Stimulated activated CD4-positive, alpha-beta T cell treated with anti-CD3 and anti-CD28 coated beads, Interleukin-1b, Interleukin-23, amount 100 ng/mL, for 4 hours (primary cell): ENCODE data around the gene SLC4A4.

Experiments
- DNase-seq, 2 donors: peaks; one replicate each; pipeline ENCODE4 v3.0.0-alpha.2; 2020; ENCODE audit warnings: low read depth in 2 of 2

SLC4A4 gene

GRCh38 chr4:71537551-71538065, 198.8 kb downstream of the SLC4A4 start:
- no peak for DNase-seq

GRCh38 chr4:71538528-71538927, 199.7 kb downstream of the SLC4A4 start:
- DNase-seq: no peak

- DNase-seq: no peak
These were observed 202.0 kb downstream of the SLC4A4 start for GRCh38 chr4:71540749-71541269.

GRCh38 chr4:71541541-71541940, 202.7 kb downstream of the SLC4A4 start:
- DNase-seq: no peak

- DNase-seq: no peak
These were observed 206.3 kb downstream of the SLC4A4 start for GRCh38 chr4:71545168-71545567.

- no peak for DNase-seq
These were observed 210.8 kb downstream of the SLC4A4 start for GRCh38 chr4:71549516-71550160.

- no peak for DNase-seq
These were observed 211.7 kb downstream of the SLC4A4 start for GRCh38 chr4:71550220-71551165.

- no peak for DNase-seq
These were observed 214.8 kb downstream of the SLC4A4 start for GRCh38 chr4:71553605-71554004.

- no peak for DNase-seq
These were observed 215.2 kb downstream of the SLC4A4 start for GRCh38 chr4:71554025-71554424.

GRCh38 chr4:71558248-71558647, 219.4 kb downstream of the SLC4A4 start:
- DNase-seq: no peak

- DNase-seq: no peak
These were observed 221.2 kb downstream of the SLC4A4 start for GRCh38 chr4:71559957-71560571.

GRCh38 chr4:71564775-71565174, 226.0 kb downstream of the SLC4A4 start:
- no peak for DNase-seq

- no peak for DNase-seq
These were observed 228.0 kb downstream of the SLC4A4 start for GRCh38 chr4:71566856-71567255.

GRCh38 chr4:71568131-71568530, 229.3 kb downstream of the SLC4A4 start:
- no peak for DNase-seq

GRCh38 chr4:71570492-71570891, 231.7 kb downstream of the SLC4A4 start:
- DNase-seq: no peak

- no peak for DNase-seq
These were observed 232.5 kb downstream of the SLC4A4 start for GRCh38 chr4:71571346-71571745.

GRCh38 chr4:71583971-71584370, 245.2 kb downstream of the SLC4A4 start:
- no peak for DNase-seq

- no peak for DNase-seq
These were observed 245.8 kb downstream of the SLC4A4 start for GRCh38 chr4:71584585-71584984.

- DNase-seq: no peak
These were observed 247.4 kb downstream of the SLC4A4 start for GRCh38 chr4:71586087-71586763.

GRCh38 chr4:71587995-71588394, 249.2 kb downstream of the SLC4A4 start:
- DNase-seq: no peak

GRCh38 chr4:71592793-71593192, 254.0 kb downstream of the SLC4A4 start:
- DNase-seq: no peak

GRCh38 chr4:71593311-71593710, 254.5 kb downstream of the SLC4A4 start:
- no peak for DNase-seq
